Measurements from ENCODE around the gene GNAQ. TPM values are rescaled to one million over a fixed set of nuclear protein-coding genes. Genes with fewer than 3 reads are reported as not detected.

Gene GNAQ
- total and polyA plus RNA-seq, 2 experiments from 2014 or later: 21.1 to 43.1 TPM

DNA sequence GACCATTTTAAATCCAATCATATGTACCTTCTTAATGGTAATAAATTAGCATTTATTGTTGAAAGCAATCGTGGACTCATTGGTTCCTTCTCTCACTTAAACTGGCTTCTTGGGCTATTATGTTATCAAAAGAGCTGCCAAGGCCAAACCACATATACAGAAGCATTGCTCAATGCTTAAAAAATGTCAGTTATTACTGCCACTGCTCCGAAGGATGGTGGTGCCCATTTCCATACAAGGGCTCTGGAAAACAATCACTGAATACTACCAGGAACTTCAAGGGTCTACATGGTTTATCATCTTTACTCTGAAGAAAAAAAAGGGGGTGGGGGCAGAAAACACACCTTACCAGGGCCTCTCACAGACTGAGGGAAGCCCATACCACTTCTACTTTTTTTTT lies 104.3 kb downstream of the GNAQ start:
- no peaks in the 10 kb centered on the region for H3K9me2 ChIP-seq (ENCODE audit: insufficient read depth)
- H2AFZ ChIP-seq: no peak overlapping the region
- Mint-ChIP-seq H3K27ac (no peak overlapping the region), H3K4me3 (no peak overlapping the region), H3K36me3 (ENCODE audit: low read depth) (0 out of 3 replicates have a peak, but pooled peaks cover 6% of the 10 kb centered on the region), H3K9me3 (no peaks in the 10 kb centered on the region), H3K27me3 (ENCODE audit: insufficient read depth, low read depth, poor library complexity) (peaks cover 2% of the 10 kb centered on the region), H3K4me1 (peaks cover 18% of the 10 kb centered on the region; the same call in 2 of the 3 replicates)
- no peak overlapping the region for H3K4me2 ChIP-seq
- H4K20me1 ChIP-seq (replicated peaks; ENCODE audit: insufficient read depth): no peaks in the 10 kb centered on the region
- peaks cover 35% of the 10 kb centered on the region for H3K79me2 ChIP-seq (replicated peaks; ENCODE audit: insufficient read depth)
- no peaks in the 10 kb centered on the region for H3K36me3 ChIP-seq (ENCODE audit: insufficient read depth)
- no peaks in the 10 kb centered on the region for H3F3A ChIP-seq (replicated peaks; ENCODE audit: low read depth)
- H3K27me3 ChIP-seq (ENCODE audit: insufficient read depth): no peaks in the 10 kb centered on the region
- no peak overlapping the region for H3K27ac ChIP-seq (ENCODE audit: low read depth)
- DNase-seq (ENCODE audit: low spot score) (no peak), ATAC-seq (no peak)
- H3K4me3 ChIP-seq: no peak overlapping the region
- TF ChIP-seq NANOG (IDR thresholded peaks at IDR 0.05; ENCODE audit: borderline replicate concordance) (no peak), POLR2AphosphoS5 (IDR thresholded peaks at IDR 0.05; ENCODE audit: low read depth) (no peak), REST (IDR thresholded peaks at IDR 0.05; ENCODE audit: unreplicated experiment) (no peak), CREB1 (CRISPR knock-in tag; IDR thresholded peaks at IDR 0.05; ENCODE audit: low read depth) (no peak), JUNB (IDR thresholded peaks at IDR 0.05; ENCODE audit: unreplicated experiment) (no peak), ZNF114 (CRISPR knock-in tag; IDR thresholded peaks at IDR 0.05) (no peak), STAT1 (IDR thresholded peaks at IDR 0.05; ENCODE audit: unreplicated experiment) (no peak), EZH2phosphoT487 (IDR thresholded peaks at IDR 0.05; ENCODE audit: unreplicated experiment) (no peak), ZNF331 (CRISPR knock-in tag; IDR thresholded peaks at IDR 0.05; ENCODE audit: low read depth) (no peak)
- TF ChIP-seq, protein P1, sequence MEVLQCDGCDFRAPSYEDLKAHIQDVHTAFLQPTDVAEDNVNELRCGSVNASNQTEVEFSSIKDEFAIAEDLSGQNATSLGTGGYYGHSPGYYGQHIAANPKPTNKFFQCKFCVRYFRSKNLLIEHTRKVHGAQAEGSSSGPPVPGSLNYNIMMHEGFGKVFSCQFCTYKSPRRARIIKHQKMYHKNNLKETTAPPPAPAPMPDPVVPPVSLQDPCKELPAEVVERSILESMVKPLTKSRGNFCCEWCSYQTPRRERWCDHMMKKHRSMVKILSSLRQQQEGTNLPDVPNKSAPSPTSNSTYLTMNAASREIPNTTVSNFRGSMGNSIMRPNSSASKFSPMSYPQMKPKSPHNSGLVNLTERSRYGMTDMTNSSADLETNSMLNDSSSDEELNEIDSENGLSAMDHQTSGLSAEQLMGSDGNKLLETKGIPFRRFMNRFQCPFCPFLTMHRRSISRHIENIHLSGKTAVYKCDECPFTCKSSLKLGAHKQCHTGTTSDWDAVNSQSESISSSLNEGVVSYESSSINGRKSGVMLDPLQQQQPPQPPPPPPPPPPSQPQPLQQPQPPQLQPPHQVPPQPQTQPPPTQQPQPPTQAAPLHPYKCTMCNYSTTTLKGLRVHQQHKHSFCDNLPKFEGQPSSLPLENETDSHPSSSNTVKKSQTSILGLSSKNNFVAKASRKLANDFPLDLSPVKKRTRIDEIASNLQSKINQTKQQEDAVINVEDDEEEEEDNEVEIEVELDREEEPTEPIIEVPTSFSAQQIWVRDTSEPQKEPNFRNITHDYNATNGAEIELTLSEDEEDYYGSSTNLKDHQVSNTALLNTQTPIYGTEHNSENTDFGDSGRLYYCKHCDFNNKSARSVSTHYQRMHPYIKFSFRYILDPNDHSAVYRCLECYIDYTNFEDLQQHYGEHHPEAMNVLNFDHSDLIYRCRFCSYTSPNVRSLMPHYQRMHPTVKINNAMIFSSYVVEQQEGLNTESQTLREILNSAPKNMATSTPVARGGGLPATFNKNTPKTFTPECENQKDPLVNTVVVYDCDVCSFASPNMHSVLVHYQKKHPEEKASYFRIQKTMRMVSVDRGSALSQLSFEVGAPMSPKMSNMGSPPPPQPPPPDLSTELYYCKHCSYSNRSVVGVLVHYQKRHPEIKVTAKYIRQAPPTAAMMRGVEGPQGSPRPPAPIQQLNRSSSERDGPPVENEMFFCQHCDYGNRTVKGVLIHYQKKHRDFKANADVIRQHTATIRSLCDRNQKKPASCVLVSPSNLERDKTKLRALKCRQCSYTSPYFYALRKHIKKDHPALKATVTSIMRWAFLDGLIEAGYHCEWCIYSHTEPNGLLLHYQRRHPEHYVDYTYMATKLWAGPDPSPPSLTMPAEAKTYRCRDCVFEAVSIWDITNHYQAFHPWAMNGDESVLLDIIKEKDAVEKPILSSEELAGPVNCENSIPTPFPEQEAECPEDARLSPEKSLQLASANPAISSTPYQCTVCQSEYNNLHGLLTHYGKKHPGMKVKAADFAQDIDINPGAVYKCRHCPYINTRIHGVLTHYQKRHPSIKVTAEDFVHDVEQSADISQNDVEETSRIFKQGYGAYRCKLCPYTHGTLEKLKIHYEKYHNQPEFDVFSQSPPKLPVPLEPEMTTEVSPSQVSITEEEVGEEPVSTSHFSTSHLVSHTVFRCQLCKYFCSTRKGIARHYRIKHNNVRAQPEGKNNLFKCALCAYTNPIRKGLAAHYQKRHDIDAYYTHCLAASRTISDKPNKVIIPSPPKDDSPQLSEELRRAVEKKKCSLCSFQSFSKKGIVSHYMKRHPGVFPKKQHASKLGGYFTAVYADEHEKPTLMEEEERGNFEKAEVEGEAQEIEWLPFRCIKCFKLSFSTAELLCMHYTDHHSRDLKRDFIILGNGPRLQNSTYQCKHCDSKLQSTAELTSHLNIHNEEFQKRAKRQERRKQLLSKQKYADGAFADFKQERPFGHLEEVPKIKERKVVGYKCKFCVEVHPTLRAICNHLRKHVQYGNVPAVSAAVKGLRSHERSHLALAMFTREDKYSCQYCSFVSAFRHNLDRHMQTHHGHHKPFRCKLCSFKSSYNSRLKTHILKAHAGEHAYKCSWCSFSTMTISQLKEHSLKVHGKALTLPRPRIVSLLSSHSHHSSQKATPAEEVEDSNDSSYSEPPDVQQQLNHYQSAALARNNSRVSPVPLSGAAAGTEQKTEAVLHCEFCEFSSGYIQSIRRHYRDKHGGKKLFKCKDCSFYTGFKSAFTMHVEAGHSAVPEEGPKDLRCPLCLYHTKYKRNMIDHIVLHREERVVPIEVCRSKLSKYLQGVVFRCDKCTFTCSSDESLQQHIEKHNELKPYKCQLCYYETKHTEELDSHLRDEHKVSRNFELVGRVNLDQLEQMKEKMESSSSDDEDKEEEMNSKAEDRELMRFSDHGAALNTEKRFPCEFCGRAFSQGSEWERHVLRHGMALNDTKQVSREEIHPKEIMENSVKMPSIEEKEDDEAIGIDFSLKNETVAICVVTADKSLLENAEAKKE (CRISPR knock-in tag; IDR thresholded peaks at IDR 0.05): no peak
- TF ChIP-seq, protein P2, sequence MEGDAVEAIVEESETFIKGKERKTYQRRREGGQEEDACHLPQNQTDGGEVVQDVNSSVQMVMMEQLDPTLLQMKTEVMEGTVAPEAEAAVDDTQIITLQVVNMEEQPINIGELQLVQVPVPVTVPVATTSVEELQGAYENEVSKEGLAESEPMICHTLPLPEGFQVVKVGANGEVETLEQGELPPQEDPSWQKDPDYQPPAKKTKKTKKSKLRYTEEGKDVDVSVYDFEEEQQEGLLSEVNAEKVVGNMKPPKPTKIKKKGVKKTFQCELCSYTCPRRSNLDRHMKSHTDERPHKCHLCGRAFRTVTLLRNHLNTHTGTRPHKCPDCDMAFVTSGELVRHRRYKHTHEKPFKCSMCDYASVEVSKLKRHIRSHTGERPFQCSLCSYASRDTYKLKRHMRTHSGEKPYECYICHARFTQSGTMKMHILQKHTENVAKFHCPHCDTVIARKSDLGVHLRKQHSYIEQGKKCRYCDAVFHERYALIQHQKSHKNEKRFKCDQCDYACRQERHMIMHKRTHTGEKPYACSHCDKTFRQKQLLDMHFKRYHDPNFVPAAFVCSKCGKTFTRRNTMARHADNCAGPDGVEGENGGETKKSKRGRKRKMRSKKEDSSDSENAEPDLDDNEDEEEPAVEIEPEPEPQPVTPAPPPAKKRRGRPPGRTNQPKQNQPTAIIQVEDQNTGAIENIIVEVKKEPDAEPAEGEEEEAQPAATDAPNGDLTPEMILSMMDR (conservative IDR thresholded peaks at IDR 0.05; ENCODE audit: low read depth in 2 of 2): no peak
- H3K4me1 ChIP-seq (ENCODE audit: insufficient read depth): 0 out of 2 replicates have a peak, but pooled peaks cover 4% of the 10 kb centered on the region
